HL-60 (cell line): ENCODE measurements around the gene EMP1.

Experiments
- DNase-seq, 2 experiments: peaks; one replicate each; pipeline ENCODE4 v3.0.0-alpha.2; 2010 to 2020; ENCODE audit warnings: low read depth in 1 of 2, low spot score in 1 of 2
- H3K27ac ChIP-seq: fragments of 250-450 bp; sonication (Bioruptor Pico); replicated peaks from 2 replicates; pipeline ENCODE4 v1.5.1; 2020; ENCODE audit warnings: mild to moderate bottlenecking, moderate library complexity
- H3K27me3 ChIP-seq: fragments of 250-450 bp; sonication (Bioruptor Pico); 2 replicates; pipeline ENCODE4 v1.5.1; 2021; ENCODE audit warnings: mild to moderate bottlenecking, moderate library complexity; ENCODE audit not compliant: insufficient read depth, poor library complexity, severe bottlenecking
- H3K4me3 ChIP-seq: replicated peaks from 2 replicates; pipeline ENCODE4 v1.5.1; 2011; ENCODE audit warnings: mild to moderate bottlenecking, control low read depth, low read length; ENCODE audit not compliant: insufficient read depth
- CTCF ChIP-seq: IDR thresholded peaks from one replicate; pipeline ENCODE4 v1.5.1; 2011; ENCODE audit warnings: low read length, control low read depth, inconsistent platforms; ENCODE audit not compliant: insufficient read depth
- GABPA ChIP-seq: IDR thresholded peaks from 2 replicates; pipeline ENCODE4 v1.6.1; 2012; ENCODE audit warnings: low read depth
- POLR2AphosphoS5 ChIP-seq: IDR thresholded peaks from 2 replicates; pipeline ENCODE4 v1.6.1; 2012; ENCODE audit warnings: low read depth
- REST ChIP-seq: IDR thresholded peaks from 2 replicates; pipeline ENCODE4 v1.6.1; 2012; ENCODE audit warnings: low read depth; ENCODE audit not compliant: insufficient replicate concordance
- SPI1 ChIP-seq: IDR thresholded peaks from 2 replicates; pipeline ENCODE4 v1.6.1; 2012; ENCODE audit warnings: low read depth, mild to moderate bottlenecking, borderline replicate concordance

EMP1 gene

GRCh38 chr12:13194401-13195110, 2.0 kb upstream of the EMP1 start:
- no peak for TF ChIP-seq GABPA
- no peak for TF ChIP-seq REST
- peak; percentile 62; the same call in 1 of the 2 replicates for TF ChIP-seq SPI1
- TF ChIP-seq CTCF: no peak
- TF ChIP-seq POLR2AphosphoS5: no peak
- Histone ChIP-seq H3K27ac (no peak overlapping the region), H3K4me3 (no peak overlapping the region), H3K27me3 (no peaks in the 10 kb centered on the region)
- DNase-seq: no peak

- no peaks in the 10 kb centered on the region for H3K27me3 ChIP-seq
- H3K4me3 ChIP-seq: no peak overlapping the region
- no peak for DNase-seq
- TF ChIP-seq REST (no peak), GABPA (no peak), SPI1 (no peak), CTCF (no peak), POLR2AphosphoS5 (no peak)
- no peak overlapping the region for H3K27ac ChIP-seq
Observed at GRCh38 chr12:13195250-13195649, 1.3 kb upstream of the EMP1 start.

- Histone ChIP-seq H3K27me3 (no peaks in the 10 kb centered on the region), H3K4me3 (no peak overlapping the region), H3K27ac (no peak overlapping the region)
- TF ChIP-seq SPI1 (no peak), GABPA (no peak), POLR2AphosphoS5 (no peak), REST (no peak), CTCF (no peak)
- DNase-seq: no peak
Observed at GRCh38 chr12:13195785-13196129, 769 bp upstream of the EMP1 start.
